Measurements from ENCODE around the gene CPTP. TPM values are rescaled to one million over a fixed set of nuclear protein-coding genes. Genes with fewer than 3 reads are reported as not detected.
A peak's percentile ranks its signal among the peaks of the same experiment; 100 is the strongest.

The CPTP gene
- total RNA-seq, 2 experiments from 2014 or later, result 12.2 to 13.7 TPM

GRCh38 chr1:1299686-1300351, 24.8 kb upstream of the CPTP start:
- H3K27me3 Mint-ChIP-seq, result no peaks in the 10 kb centered on the region
- peak; percentile 41 for DNase-seq
- peaks cover 2% of the 10 kb centered on the region for H3K4me1 Mint-ChIP-seq
- no peak overlapping the region for H3K27ac Mint-ChIP-seq
- H3K4me3 Mint-ChIP-seq, result no peak overlapping the region
- no peaks in the 10 kb centered on the region for H3K9me3 Mint-ChIP-seq
- no peaks in the 10 kb centered on the region for H3K36me3 Mint-ChIP-seq

DNA sequence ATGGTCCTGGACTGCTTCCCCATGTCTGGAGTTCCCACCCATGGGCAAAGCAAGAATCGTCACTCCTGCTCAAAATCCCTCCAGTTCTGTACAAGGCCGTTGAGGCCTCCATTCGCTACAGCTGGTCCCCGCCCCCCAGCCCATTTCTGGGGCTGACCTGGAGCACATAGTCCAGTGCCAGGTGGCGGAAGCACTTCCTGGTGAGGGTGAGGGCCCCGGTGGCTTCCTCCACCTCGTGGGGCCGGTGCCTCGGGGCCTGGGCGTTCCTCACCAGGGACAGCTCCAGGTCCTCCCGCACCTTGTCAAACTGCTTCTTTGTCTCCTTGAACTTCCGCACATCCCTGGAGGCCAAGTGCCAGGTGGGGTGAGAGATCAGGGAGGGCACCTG, 24.3 kb upstream of the CPTP start:
- Mint-ChIP-seq H3K36me3 (no peaks in the 10 kb centered on the region), H3K4me1 (peaks cover 5% of the 10 kb centered on the region), H3K4me3 (no peak overlapping the region), H3K27me3 (no peaks in the 10 kb centered on the region), H3K27ac (no peak overlapping the region), H3K9me3 (no peaks in the 10 kb centered on the region)
- no peak for DNase-seq

- H3K27me3 Mint-ChIP-seq, result no peaks in the 10 kb centered on the region
- H3K27ac Mint-ChIP-seq, result no peak overlapping the region
- peaks cover 18% of the 10 kb centered on the region for H3K4me1 Mint-ChIP-seq
- H3K9me3 Mint-ChIP-seq, result no peaks in the 10 kb centered on the region
- no peak overlapping the region for H3K4me3 Mint-ChIP-seq
- H3K36me3 Mint-ChIP-seq, result no peaks in the 10 kb centered on the region
- DNase-seq, result no peak
These were observed 22.6 kb upstream of the CPTP start for GRCh38 chr1:1302006-1302430.

GRCh38 chr1:1302951-1303509, 21.6 kb upstream of the CPTP start:
- Mint-ChIP-seq H3K4me3 (no peak overlapping the region), H3K9me3 (no peaks in the 10 kb centered on the region)
- no peak for DNase-seq

GRCh38 chr1:1303736-1304135, 20.9 kb upstream of the CPTP start:
- DNase-seq, result no peak
- Mint-ChIP-seq H3K36me3 (no peaks in the 10 kb centered on the region), H3K27ac (no peak overlapping the region)

More at GRCh38 chr1:1302951-1303509, 21.6 kb upstream of the CPTP start:
- H3K27ac Mint-ChIP-seq, result no peak overlapping the region
- peaks cover 20% of the 10 kb centered on the region for H3K4me1 Mint-ChIP-seq
- no peaks in the 10 kb centered on the region for H3K36me3 Mint-ChIP-seq
- H3K27me3 Mint-ChIP-seq, result no peaks in the 10 kb centered on the region

DNA sequence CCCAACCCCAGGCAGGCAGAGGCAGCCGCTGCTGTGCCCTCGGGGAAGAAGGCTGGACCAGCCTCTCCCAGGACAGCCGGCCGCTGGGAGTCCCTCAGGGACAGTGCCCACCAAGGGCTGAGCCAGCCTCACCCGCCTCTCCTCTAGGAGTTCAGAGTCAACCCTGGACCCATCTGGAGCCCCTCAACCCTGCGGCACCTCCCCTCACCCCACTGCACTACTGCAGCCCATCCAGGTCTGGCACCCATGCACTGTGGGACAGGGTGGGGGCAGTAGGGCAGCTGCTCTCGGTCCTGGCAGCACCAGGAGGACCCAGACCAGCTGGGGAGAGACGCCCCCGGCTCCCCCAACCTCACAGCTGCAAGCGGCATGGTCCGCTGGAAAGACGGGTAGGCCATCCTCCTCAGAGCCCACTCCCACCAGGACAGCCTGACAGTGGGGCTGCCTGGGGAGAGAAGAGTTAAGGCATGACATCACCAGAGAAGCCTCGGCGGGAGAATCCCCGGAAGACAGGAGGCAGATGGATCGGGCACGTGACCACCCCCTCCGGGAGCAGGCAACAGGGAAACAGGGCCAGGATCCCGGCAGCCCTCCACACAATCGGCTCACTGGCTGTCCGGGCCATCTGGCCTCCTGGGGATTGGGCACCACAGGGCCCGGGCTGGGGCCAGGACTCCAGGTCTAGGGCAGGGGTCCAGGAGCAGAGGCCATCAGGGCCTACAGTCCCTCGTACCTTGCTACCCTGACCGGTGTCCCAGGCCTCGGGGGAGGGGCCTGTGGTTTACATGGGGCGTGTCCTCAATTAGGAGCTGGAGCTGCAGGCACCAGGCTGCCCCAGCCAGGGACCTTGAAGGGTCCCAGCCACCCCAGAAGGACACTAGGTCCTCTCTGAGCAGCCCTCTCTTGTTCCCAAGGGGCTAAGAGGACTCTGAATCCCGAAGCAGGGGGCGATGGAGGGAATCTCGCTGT, 20.0 kb upstream of the CPTP start:
- Mint-ChIP-seq H3K4me1 (peaks cover 20% of the 10 kb centered on the region), H3K36me3 (no peaks in the 10 kb centered on the region), H3K27me3 (no peaks in the 10 kb centered on the region), H3K27ac (no peak overlapping the region), H3K9me3 (no peaks in the 10 kb centered on the region), H3K4me3 (peak overlapping the region; percentile 85)
- no peak for DNase-seq

More at GRCh38 chr1:1303736-1304135, 20.9 kb upstream of the CPTP start:
- no peaks in the 10 kb centered on the region for H3K9me3 Mint-ChIP-seq
- H3K4me1 Mint-ChIP-seq, result peaks cover 20% of the 10 kb centered on the region
- H3K4me3 Mint-ChIP-seq, result no peak overlapping the region
- no peaks in the 10 kb centered on the region for H3K27me3 Mint-ChIP-seq

GRCh38 chr1:1305300-1306069, 19.1 kb upstream of the CPTP start:
- no peaks in the 10 kb centered on the region for H3K9me3 Mint-ChIP-seq
- peaks cover 20% of the 10 kb centered on the region for H3K4me1 Mint-ChIP-seq
- no peaks in the 10 kb centered on the region for H3K27me3 Mint-ChIP-seq
- peak overlapping the region; percentile 70 for H3K27ac Mint-ChIP-seq
- peak overlapping the region; percentile 85 for H3K4me3 Mint-ChIP-seq
- peak; percentile 82 for DNase-seq
- H3K36me3 Mint-ChIP-seq, result no peaks in the 10 kb centered on the region

DNA sequence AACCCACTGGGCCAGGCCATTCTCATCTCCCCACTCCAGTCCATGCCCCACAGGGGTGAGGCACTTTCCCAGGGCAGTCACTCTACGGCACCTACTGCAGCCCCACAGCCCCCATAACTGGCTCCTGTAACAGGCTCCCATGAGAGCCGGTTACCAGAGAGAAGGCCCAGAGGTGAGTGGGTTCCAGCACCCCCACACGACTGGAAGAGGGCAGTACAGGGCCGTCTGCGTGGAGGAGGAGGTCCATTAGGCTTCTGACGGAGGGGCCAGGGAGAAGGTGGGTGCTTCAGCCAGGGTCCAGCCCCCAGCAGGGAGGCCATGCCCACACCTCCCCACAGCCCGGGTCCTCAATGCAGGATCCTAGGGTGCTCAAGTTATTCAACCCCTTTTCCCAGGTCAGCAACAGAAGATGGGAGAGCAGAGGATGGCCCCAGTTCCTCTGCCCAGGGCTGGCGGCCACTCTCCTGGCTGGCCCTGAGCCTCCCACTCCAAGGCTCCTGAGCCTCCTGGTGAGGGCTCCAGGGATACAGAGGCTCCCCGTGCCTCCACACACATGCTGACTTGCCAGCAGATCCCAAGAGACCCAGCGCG, 18.4 kb upstream of the CPTP start:
- H3K9me3 Mint-ChIP-seq, result no peaks in the 10 kb centered on the region
- H3K27me3 Mint-ChIP-seq, result no peaks in the 10 kb centered on the region

DNA sequence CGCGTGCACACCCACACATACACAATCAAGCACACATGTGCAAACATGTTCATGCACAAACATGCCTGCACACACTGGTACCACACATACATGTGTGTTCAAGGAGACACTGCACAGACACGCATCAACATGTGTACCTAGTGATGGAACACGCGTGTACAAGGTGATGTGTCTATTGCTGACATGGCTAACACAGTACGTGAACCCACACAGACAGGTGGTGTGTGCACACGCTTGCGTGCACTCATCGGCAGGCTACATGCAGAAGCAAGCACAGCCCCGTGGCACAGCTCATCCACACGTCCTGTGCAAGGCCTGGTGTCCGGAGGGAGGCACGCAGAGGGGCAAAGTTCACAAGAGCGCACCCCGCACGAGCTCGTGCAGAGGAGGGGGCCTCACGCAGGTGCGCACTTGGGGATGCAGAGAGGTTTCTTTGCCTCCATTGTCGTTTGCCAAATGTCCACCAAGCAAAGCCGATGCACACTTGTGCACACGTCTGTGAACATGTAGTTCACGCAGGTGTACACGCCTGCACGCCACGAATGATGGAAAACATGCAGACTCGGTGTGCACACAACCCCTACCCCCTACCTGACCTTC, 17.8 kb upstream of the CPTP start:
- Mint-ChIP-seq H3K4me1 (peaks cover 20% of the 10 kb centered on the region), H3K27me3 (no peaks in the 10 kb centered on the region), H3K9me3 (no peaks in the 10 kb centered on the region), H3K27ac (peak overlapping the region; percentile 70), H3K36me3 (no peaks in the 10 kb centered on the region), H3K4me3 (peak overlapping the region; percentile 85)
- DNase-seq, result no peak

More for the DNA sequence above, 18.4 kb upstream of the CPTP start:
- peak overlapping the region; percentile 85 for H3K4me3 Mint-ChIP-seq
- peaks cover 20% of the 10 kb centered on the region for H3K4me1 Mint-ChIP-seq
- DNase-seq, result peak; percentile 46
- H3K36me3 Mint-ChIP-seq, result no peaks in the 10 kb centered on the region
- peak overlapping the region; percentile 70 for H3K27ac Mint-ChIP-seq

DNA sequence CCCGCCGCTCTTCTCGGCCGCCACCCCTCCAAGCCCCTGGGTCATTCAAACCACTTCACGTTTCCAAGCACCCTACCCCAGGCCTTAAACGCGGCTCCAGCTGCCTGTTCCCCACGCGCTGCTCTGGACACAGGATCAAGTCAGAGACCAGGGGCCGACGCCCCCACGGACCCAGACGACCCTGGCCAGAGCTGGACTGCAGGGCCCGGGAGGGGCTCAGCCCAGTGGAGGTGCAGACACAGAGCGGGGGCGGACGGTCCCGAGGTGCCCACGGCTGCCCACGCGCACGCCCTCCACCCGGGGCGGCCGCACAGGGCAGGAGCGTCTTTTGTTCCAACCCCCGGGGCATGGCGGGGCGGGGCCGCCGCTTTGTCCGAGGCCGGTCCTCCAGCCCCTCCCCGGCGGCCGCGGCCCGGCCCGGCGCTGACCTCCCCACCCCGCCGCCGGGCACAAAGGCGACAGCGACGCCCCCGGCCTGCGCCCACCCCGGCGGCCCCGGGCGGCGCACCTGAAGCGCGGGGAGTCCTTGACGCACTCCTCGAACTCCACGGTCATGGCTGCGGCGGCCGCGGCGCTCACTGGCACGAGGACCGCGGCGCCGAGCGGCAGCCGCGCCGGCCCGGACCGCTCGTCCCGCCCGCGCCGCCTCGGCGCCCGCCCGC, 17.2 kb upstream of the CPTP start:
- peak overlapping the region; percentile 68 for H3K27ac Mint-ChIP-seq
- H3K36me3 Mint-ChIP-seq, result no peaks in the 10 kb centered on the region
- DNase-seq, result peak; percentile 31
- peaks cover 20% of the 10 kb centered on the region for H3K4me1 Mint-ChIP-seq
- H3K27me3 Mint-ChIP-seq, result no peaks in the 10 kb centered on the region
- H3K4me3 Mint-ChIP-seq, result peak overlapping the region; percentile 85
- H3K9me3 Mint-ChIP-seq, result no peaks in the 10 kb centered on the region

DNA sequence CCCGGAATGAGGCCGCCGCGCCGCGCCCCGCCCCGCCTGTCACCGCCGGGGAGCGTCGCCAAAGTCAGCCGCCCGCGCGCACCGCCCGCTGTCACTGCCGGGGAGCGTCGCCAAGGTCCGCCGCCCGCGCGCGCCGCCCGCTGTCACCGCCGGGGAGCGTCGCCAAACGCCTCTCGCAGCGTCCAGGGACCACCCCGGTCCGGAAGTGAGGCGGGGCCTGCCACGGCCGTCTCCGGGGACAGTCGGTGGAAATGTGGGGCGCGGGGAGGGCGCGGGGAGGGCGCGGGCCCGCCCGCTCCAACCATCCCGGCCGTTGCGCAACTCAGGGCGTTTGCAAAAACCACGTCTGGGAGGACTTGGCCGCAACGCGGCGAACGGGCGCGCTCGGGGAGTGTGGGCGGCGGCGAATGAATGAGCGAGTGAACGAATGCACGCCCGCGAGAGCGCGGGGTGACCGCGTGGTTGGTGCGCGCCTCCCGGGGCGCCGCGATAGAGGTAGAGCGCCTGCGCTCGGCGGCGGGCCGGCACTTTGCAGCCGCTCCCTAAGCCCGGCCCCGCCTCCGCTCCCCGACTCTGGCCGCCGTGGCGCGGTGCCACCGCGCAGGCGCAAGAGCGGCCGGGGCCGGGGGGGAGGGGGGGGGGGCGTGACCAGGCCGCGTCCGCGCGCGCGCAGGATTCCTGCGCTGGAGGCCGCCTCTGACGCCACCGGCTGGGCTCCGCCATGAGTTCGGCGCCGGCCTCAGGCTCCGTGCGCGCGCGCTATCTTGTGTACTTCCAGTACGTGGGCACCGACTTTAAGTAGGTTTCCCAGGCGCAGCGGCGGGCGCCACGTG, 16.5 kb upstream of the CPTP start, which contains the start of the genes ACAP3 and PUSL1:
TSS of gene ACAP3 (minus strand) at position 8 of the 833 bp plus-strand sequence. CDS start 115 bp downstream, outside the sequence.
TSS of gene PUSL1 (plus strand) at position 675 of the 833 bp plus-strand sequence. CDS start at position 722, 47 bp downstream.
- H3K27ac Mint-ChIP-seq, result peak within 1 kb of the TSS; percentile 86
- no peaks in the 10 kb centered on the region for H3K9me3 Mint-ChIP-seq
- peaks cover 20% of the 10 kb centered on the region for H3K4me1 Mint-ChIP-seq
- DNase-seq, result peak; percentile 94
- peak within 1 kb of the TSS; percentile 85 for H3K4me3 Mint-ChIP-seq
- no peaks in the 10 kb centered on the region for H3K36me3 Mint-ChIP-seq
- H3K27me3 Mint-ChIP-seq, result no peaks in the 10 kb centered on the region

DNA sequence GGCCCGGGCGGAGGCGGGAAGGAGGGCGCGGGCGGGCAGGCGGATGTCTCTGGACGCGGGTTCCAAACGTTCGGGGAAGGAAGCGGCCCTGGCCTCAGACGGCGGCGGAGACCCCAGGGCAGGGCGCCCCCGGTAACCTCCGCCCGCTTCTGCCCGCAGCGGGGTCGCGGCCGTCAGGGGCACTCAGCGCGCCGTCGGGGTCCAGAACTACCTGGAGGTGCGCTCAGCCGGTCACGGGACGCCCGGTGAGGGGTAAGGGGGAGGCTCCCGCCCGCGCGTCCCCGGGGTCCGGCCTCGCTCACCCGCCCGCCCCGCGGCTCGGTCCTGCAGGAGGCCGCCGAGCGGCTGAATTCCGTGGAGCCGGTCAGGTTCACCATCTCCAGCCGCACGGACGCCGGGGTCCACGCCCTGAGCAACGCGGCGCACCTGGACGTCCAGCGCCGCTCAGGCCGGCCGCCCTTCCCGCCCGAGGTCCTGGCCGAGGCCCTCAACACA, 15.8 kb upstream of the CPTP start:
- peak overlapping the region; percentile 79 for H3K27ac Mint-ChIP-seq
- H3K36me3 Mint-ChIP-seq, result no peaks in the 10 kb centered on the region
- H3K4me3 Mint-ChIP-seq, result peak overlapping the region; percentile 82
- H3K9me3 Mint-ChIP-seq, result no peaks in the 10 kb centered on the region
- peaks cover 21% of the 10 kb centered on the region for H3K4me1 Mint-ChIP-seq
- no peaks in the 10 kb centered on the region for H3K27me3 Mint-ChIP-seq
- DNase-seq, result no peak
